ENCODE data around the gene FAM114A2.

FAM114A2 gene

DNA sequence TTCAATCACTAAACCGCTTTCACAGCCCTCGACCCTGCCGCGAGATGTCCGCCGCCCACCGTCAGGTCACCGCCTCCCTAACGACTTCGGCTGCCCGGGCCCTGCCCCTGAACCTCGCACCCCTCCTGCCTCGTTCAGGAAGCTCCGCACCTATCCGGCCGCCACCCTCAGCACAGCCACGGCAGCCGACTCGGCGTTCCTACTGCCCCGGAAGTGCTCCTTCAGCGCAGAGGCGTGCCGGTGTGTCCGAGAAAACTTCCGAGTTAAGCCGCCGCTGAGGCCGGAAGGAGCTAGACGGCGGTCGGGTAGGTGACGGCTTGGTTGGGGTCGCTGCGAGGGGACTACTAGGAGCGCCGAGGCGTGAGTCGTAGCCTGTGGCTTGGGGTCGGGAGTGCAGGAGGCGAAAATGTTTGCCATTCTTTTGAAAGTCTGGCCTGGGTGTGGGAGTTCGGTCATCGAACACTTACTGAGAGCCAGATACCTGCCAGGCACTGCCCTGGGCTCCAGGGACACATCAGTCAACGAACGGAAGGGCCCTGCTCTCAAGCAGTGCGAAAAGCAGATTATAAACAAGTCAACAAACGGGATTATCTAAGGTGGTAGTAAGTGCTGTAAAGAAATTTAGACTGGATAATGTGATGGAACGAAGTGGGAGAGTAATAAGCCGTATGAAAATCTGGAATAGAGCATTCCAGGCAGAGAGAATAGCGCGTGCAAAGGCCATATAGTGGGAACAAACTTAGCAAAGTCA lies at the start of gene FAM114A2, which contains the start of gene MFAP3:
Gene FAM114A2 (minus strand): TSS at position 204 of the 751 bp plus-strand sequence. CDS start 3,957 bp downstream, outside the sequence.
Gene MFAP3 (plus strand): TSS at position 261 of the 751 bp plus-strand sequence. CDS start 10,756 bp downstream, outside the sequence.
- TF ChIP-seq, protein P1, sequence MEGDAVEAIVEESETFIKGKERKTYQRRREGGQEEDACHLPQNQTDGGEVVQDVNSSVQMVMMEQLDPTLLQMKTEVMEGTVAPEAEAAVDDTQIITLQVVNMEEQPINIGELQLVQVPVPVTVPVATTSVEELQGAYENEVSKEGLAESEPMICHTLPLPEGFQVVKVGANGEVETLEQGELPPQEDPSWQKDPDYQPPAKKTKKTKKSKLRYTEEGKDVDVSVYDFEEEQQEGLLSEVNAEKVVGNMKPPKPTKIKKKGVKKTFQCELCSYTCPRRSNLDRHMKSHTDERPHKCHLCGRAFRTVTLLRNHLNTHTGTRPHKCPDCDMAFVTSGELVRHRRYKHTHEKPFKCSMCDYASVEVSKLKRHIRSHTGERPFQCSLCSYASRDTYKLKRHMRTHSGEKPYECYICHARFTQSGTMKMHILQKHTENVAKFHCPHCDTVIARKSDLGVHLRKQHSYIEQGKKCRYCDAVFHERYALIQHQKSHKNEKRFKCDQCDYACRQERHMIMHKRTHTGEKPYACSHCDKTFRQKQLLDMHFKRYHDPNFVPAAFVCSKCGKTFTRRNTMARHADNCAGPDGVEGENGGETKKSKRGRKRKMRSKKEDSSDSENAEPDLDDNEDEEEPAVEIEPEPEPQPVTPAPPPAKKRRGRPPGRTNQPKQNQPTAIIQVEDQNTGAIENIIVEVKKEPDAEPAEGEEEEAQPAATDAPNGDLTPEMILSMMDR (IDR thresholded peaks at IDR 0.05; ENCODE audit: extremely low read depth, insufficient read depth, missing control alignments): no peak
- in situ Hi-C loops (cut with MboI; ENCODE audit: low pct_unique_long_range_greater_than_20kb, low sequenced_read_pairs, unreplicated experiment): no loop called here
- DNase-seq (ENCODE audit: low spot score): peak; percentile 86

DNA sequence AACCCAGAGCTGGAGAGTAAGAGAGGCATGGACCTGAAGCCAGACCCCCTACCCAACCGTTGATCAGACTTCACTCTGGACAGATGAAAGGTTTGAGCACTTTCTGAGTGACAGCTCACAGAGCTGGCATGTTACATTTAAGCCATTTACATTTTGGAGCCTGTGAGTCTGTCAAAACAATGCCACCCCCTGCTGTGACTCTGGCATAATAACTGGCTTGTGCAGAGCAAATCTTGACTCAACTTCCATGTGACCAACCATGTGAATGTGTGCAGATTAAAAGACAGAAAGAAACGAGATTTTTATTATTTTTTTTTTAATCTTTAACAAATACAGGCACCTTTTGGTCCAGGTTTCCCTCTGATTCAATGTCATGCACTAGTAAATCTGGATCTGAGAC lies 48.5 kb upstream of the FAM114A2 start:
- in situ Hi-C loops (cut with MboI; ENCODE audit: low pct_unique_long_range_greater_than_20kb, low sequenced_read_pairs, unreplicated experiment): loop anchor here (10.0 kb wide), 1 partner anchor 88 kb away; no protein-coding TSS in a partner anchor
- TF ChIP-seq, protein P1 (IDR thresholded peaks at IDR 0.05; ENCODE audit: extremely low read depth, insufficient read depth, missing control alignments): no peak

DNA sequence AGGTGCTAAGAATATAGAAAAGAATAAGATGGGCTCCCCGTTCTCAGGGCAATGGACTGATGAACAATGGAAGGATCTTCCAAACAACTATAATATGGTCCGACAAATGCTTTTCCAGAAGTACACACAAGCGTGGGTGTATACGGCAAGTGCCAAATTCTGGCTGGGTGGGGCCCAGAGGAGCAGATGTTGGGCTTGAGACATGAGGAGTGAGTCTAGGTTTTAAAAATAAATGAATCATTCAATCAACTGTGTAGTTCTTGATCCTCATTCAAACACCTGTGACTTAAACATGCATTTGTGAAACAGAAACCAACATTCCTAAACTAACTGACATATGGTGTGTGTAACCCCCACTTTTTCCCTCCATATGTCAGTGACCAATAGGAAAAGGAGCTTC lies 47.9 kb upstream of the FAM114A2 start:
- no peak for DNase-seq (ENCODE audit: low spot score)
- in situ Hi-C loops (cut with MboI; ENCODE audit: low pct_unique_long_range_greater_than_20kb, low sequenced_read_pairs, unreplicated experiment): loop anchor here (10.0 kb wide), 1 partner anchor 88 kb away; no protein-coding TSS in a partner anchor
- TF ChIP-seq, protein P1 (IDR thresholded peaks at IDR 0.05; ENCODE audit: extremely low read depth, insufficient read depth, missing control alignments): no peak

More for the DNA sequence above, 48.5 kb upstream of the FAM114A2 start:
- DNase-seq (ENCODE audit: low spot score): no peak

DNA sequence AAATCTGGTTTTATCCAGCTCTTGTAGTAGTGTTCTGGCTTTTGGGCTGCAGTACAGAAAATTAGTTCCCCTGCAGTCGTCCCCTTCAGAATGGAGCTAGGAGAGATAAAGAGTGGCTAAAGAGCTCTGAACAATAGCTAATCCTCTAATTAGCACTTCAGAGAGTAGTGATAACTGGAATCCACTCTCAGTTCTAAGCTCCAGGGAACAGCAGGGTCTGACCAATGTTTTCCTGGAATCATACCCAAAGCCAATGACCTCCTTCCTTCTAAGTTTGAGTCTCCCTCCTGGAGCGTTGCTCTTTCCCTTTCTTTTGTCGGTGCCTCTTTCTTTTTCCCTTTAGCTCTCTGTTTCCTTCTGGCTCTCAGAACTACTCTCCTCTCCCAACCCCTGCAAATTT lies 47.4 kb upstream of the FAM114A2 start:
- TF ChIP-seq, protein P1 (IDR thresholded peaks at IDR 0.05; ENCODE audit: extremely low read depth, insufficient read depth, missing control alignments): no peak
- DNase-seq (ENCODE audit: low spot score): no peak
- in situ Hi-C loops (cut with MboI; ENCODE audit: low pct_unique_long_range_greater_than_20kb, low sequenced_read_pairs, unreplicated experiment): loop anchor here (10.0 kb wide), 1 partner anchor 89 kb away; no protein-coding TSS in a partner anchor

DNA sequence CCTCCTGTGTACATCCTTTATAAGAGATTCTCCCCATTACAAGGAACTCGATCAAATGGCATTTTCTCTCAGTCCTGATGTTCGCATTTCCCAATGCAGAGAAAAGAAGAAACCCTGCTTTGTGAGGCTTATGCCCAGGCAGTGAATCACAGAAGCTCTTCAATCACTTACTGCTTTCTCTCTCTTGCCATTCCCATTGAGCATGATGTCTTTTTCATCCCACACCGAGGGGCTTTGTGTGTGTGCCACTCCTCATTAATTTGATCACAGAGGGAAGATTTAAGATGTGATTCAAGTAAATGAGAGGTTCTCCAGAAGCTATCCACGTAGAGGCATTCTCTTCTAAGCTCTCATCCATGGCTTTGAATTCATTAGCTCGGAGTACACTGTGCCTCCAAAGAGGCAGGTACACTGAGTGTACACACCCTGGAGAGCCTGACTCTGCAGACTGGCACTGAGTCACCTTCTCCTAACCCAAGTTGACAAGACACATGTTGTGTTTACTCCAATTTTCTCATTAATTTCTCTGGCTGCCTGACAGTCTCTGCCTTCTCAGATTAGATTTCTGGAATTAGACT lies 45.4 kb upstream of the FAM114A2 start:
- in situ Hi-C loops (cut with MboI; ENCODE audit: low pct_unique_long_range_greater_than_20kb, low sequenced_read_pairs, unreplicated experiment): loop anchor here (10.0 kb wide), 1 partner anchor 91 kb away; no protein-coding TSS in a partner anchor
- no peak for DNase-seq (ENCODE audit: low spot score)
- TF ChIP-seq, protein P1 (IDR thresholded peaks at IDR 0.05; ENCODE audit: extremely low read depth, insufficient read depth, missing control alignments): no peak

DNA sequence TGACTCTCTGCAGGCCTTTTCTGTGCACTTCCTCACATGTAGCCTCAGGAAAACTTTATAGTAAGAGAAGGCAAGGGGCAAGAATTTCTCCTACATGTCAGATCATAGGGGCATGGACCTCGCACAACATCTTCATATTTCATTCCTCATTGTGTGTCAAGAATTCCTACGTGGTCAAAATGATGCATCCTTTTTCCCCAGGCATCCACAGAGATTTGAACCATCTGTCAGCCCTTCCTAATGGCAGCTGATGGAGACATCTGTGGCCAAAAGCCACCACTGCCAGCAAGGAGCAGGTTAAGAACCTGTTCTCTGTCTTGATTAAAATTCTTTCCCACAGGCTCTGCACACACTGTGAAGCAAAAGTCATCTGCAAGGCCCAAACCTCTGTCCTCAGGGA lies 42.5 kb upstream of the FAM114A2 start:
- no peak for DNase-seq (ENCODE audit: low spot score)
- TF ChIP-seq, protein P1 (IDR thresholded peaks at IDR 0.05; ENCODE audit: extremely low read depth, insufficient read depth, missing control alignments): no peak
- in situ Hi-C loops (cut with MboI; ENCODE audit: low pct_unique_long_range_greater_than_20kb, low sequenced_read_pairs, unreplicated experiment): loop anchor here (10.0 kb wide), 1 partner anchor 94 kb away; no protein-coding TSS in a partner anchor

Measured in GM13977 (cell line).